Measurements from ENCODE around the gene LEUTX.
"Not testable (repeated sequence)": the region's sequence is repeated elsewhere in the genome, so short reads cannot be mapped to it uniquely, and the experiment has no call there.

LEUTX gene

GRCh38 chr19:39788244-39788643 is 9.6 kb downstream of the LEUTX start:
- DNase-seq = no peak

GRCh38 chr19:39792999-39793546 is 14.4 kb downstream of the LEUTX start:
- DNase-seq = peak; percentile 58

GRCh38 chr19:39795001-39795400 is 16.3 kb downstream of the LEUTX start:
- DNase-seq = no peak

GRCh38 chr19:39796000-39796498 is 17.4 kb downstream of the LEUTX start:
- no peak for DNase-seq

- DNase-seq = no peak
These were observed 18.4 kb downstream of the LEUTX start for GRCh38 chr19:39797083-39797482.

- no peak for DNase-seq
These were observed 24.3 kb downstream of the LEUTX start for GRCh38 chr19:39802958-39803357.

- no peak for DNase-seq
These were observed 26.4 kb downstream of the LEUTX start for GRCh38 chr19:39805104-39805503.

- DNase-seq = no peak
These were observed 29.3 kb downstream of the LEUTX start for GRCh38 chr19:39807846-39808364.

GRCh38 chr19:39808688-39809087 is 30.0 kb downstream of the LEUTX start:
- not testable (repeated sequence) for DNase-seq

GRCh38 chr19:39809368-39809767 is 30.7 kb downstream of the LEUTX start:
- no peak for DNase-seq

GRCh38 chr19:39810424-39810823 is 31.8 kb downstream of the LEUTX start:
- DNase-seq = no peak

- no peak for DNase-seq
These were observed 32.4 kb downstream of the LEUTX start for GRCh38 chr19:39811064-39811463.

GRCh38 chr19:39813264-39813993 is 34.8 kb downstream of the LEUTX start:
- DNase-seq = no peak

GRCh38 chr19:39814111-39814510 is 35.5 kb downstream of the LEUTX start:
- not testable (repeated sequence) for DNase-seq

- DNase-seq = no peak
These were observed 35.9 kb downstream of the LEUTX start for GRCh38 chr19:39814595-39814994.

GRCh38 chr19:39816287-39817048 is 37.8 kb downstream of the LEUTX start:
- DNase-seq = no peak

- DNase-seq = no peak
These were observed 39.4 kb downstream of the LEUTX start for GRCh38 chr19:39817888-39818561.

- DNase-seq = no peak
These were observed 40.0 kb downstream of the LEUTX start for GRCh38 chr19:39818626-39819097.

- no peak for DNase-seq
These were observed 41.1 kb downstream of the LEUTX start for GRCh38 chr19:39819786-39820185.

- no peak for DNase-seq
These were observed 42.0 kb downstream of the LEUTX start for GRCh38 chr19:39820696-39821095.

GRCh38 chr19:39823686-39824085 is 45.0 kb downstream of the LEUTX start:
- DNase-seq = no peak

- peak; percentile 93 for DNase-seq
These were observed 45.8 kb downstream of the LEUTX start for GRCh38 chr19:39824143-39825092.
